GM12891 (cell line): ENCODE data around the gene CCSER1.

ENCODE experiments used
- POLR2A ChIP-seq: IDR thresholded peaks from 2 replicates; pipeline ENCODE4 v1.6.1; 2011; ENCODE audit warnings: low read depth, low read length, control low read depth
- POLR2AphosphoS5 ChIP-seq: IDR thresholded peaks from 2 replicates; pipeline ENCODE4 v1.6.1; 2011; ENCODE audit warnings: low read depth, low read length, control low read depth
- POU2F2 ChIP-seq: IDR thresholded peaks from 2 replicates; pipeline ENCODE4 v1.6.1; 2011; ENCODE audit warnings: low read depth, mild to moderate bottlenecking, control low read depth, low read length, moderate library complexity
- TAF1 ChIP-seq: IDR thresholded peaks from 2 replicates; pipeline ENCODE4 v1.6.1; 2011; ENCODE audit warnings: low read depth, low read length, control low read depth

- TF ChIP-seq TAF1, result no peak
- no peak for TF ChIP-seq POLR2A
- TF ChIP-seq POLR2AphosphoS5, result no peak
- no peak for TF ChIP-seq POU2F2
Measured at GRCh38 chr4:91282217-91282616, 1155.0 kb downstream of the CCSER1 start.
